ENCODE data around the gene RC3H2. TPM values are rescaled to one million over a fixed set of nuclear protein-coding genes. Genes with fewer than 3 reads are reported as not detected.
"Not testable (repeated sequence)": the region's sequence is repeated elsewhere in the genome, so short reads cannot be mapped to it uniquely, and the experiment has no call there.

The RC3H2 gene
- total and polyA plus RNA-seq, 10 of the 15 experiments (the other 5 are each of a cell fraction or from before 2014, with no cell fraction given): 7.2 to 25.5 (median 16.1) TPM

GRCh38 chr9:122852085-122852786 is 52.9 kb downstream of the RC3H2 start:
- DNase-seq (ENCODE audit: low read depth, low spot score); in situ Hi-C loops (cut with MboI): not testable (repeated sequence)

GRCh38 chr9:122848256-122848943 is 56.8 kb downstream of the RC3H2 start:
- BruUV-seq (replicated peaks): no TSS peak
- in situ Hi-C loops (cut with MboI) (no loop called here), intact Hi-C loops (cut with micrococcal nuclease; ENCODE audit: unreplicated experiment) (no loop called here)
- no peaks in the 10 kb centered on the region for H3K79me2 ChIP-seq (ENCODE audit: control insufficient read depth, insufficient read depth, low read length)
- peaks cover 0 to 15% of the 10 kb centered on the region in 2 experiments; a peak in 1 of 4 replicates for H3K36me3 ChIP-seq (ENCODE audit: control insufficient read depth in 2 of 2, insufficient read depth in 2 of 2, low read length in 1 of 2)
- ChIA-PET RAD21 (ENCODE audit: unreplicated experiment) (no interaction called here), POLR2A (no interaction called here), SMC1A (ENCODE audit: uncharacterized antibody, unreplicated experiment) (interaction anchor here (1.4 kb wide), 1 partner anchor 75 kb away, joined by 4 read pairs; no protein-coding TSS in a partner anchor), CTCF (interaction anchor here (1.5 kb wide), 1 partner anchor 20 kb away, joined by 3 read pairs; the partner anchor contains the start of gene PDCL)
- H3K4me2 ChIP-seq (ENCODE audit: control insufficient read depth, insufficient read depth): no peak overlapping the region
- no peaks in the 10 kb centered on the region for H3K27me3 ChIP-seq (replicated peaks in 1 of 2; ENCODE audit: control insufficient read depth in 2 of 2, insufficient read depth in 2 of 2, low read length in 1 of 2)
- no peak overlapping the region for H3K4me3 ChIP-seq
- H4K20me1 ChIP-seq (ENCODE audit: control insufficient read depth, insufficient read depth): no peaks in the 10 kb centered on the region
- no peaks in the 10 kb centered on the region for H3K9me3 ChIP-seq (replicated peaks; ENCODE audit: control insufficient read depth, insufficient read depth, low read length)
- peak; percentile 27 for FAIRE-seq
- no peak for DNase-seq (ENCODE audit: low read depth, low spot score)
- 47% methylated on average over 2 of the region's 2 CpGs for WGBS (ENCODE audit: insufficient coverage, insufficient replicate concordance, low lambda C conversion rate, missing lambda C conversion rate)
- TF ChIP-seq LARP7 (IDR thresholded peaks at IDR 0.05) (no peak), PKNOX1 (IDR thresholded peaks at IDR 0.05) (no peak), IKZF1 (conservative IDR thresholded peaks at IDR 0.05) (no peak), RUNX3 (IDR thresholded peaks at IDR 0.05; ENCODE audit: low read length) (no peak), ZNF384 (IDR thresholded peaks at IDR 0.05; ENCODE audit: borderline replicate concordance, low read depth, low read length) (no peak), PML (IDR thresholded peaks at IDR 0.05; ENCODE audit: low read length) (no peak), NRF1 (conservative IDR thresholded peaks at IDR 0.05; ENCODE audit: low read depth, low read length) (no peak), RBBP5 (conservative IDR thresholded peaks at IDR 0.05) (no peak)
- no peak for ATAC-seq
- H2AFZ ChIP-seq (ENCODE audit: control insufficient read depth, low read depth, low read length): no peak overlapping the region
- no peak overlapping the region for H3K27ac ChIP-seq (ENCODE audit: control insufficient read depth, insufficient read depth)
- no peak overlapping the region for H3K9ac ChIP-seq (ENCODE audit: control insufficient read depth, insufficient read depth, low read length)
- H3K4me1 ChIP-seq (ENCODE audit: control insufficient read depth, insufficient read depth, low read length): no peaks in the 10 kb centered on the region

More at GRCh38 chr9:122852085-122852786, 52.9 kb downstream of the RC3H2 start:
- peaks cover 2 to 17% of the 10 kb centered on the region in 2 experiments; a peak in 3 of 4 replicates for H3K36me3 ChIP-seq (ENCODE audit: control insufficient read depth in 2 of 2, insufficient read depth in 2 of 2, low read length in 1 of 2)
- H2AFZ ChIP-seq (ENCODE audit: control insufficient read depth, low read depth, low read length); H3K9me3 ChIP-seq (replicated peaks; ENCODE audit: control insufficient read depth, insufficient read depth, low read length); RAD21 ChIA-PET (ENCODE audit: unreplicated experiment); H3K27me3 ChIP-seq (replicated peaks in 1 of 2; ENCODE audit: control insufficient read depth in 2 of 2, insufficient read depth in 2 of 2, low read length in 1 of 2); H3K9ac ChIP-seq (ENCODE audit: control insufficient read depth, insufficient read depth, low read length); BruUV-seq (replicated peaks); POLR2A ChIA-PET; intact Hi-C loops (cut with micrococcal nuclease; ENCODE audit: unreplicated experiment); H3K4me2 ChIP-seq (ENCODE audit: control insufficient read depth, insufficient read depth); FAIRE-seq; SMC1A ChIA-PET (ENCODE audit: uncharacterized antibody, unreplicated experiment); H3K4me3 ChIP-seq; H4K20me1 ChIP-seq (ENCODE audit: control insufficient read depth, insufficient read depth); H3K4me1 ChIP-seq (ENCODE audit: control insufficient read depth, insufficient read depth, low read length); H3K79me2 ChIP-seq (ENCODE audit: control insufficient read depth, insufficient read depth, low read length); CTCF ChIA-PET; ATAC-seq; H3K27ac ChIP-seq (ENCODE audit: control insufficient read depth, insufficient read depth): not testable (repeated sequence)
- 96% methylated on average over 21 of the region's 59 CpGs for WGBS (ENCODE audit: insufficient coverage, insufficient replicate concordance, low lambda C conversion rate, missing lambda C conversion rate)
